PFSK-1 (cell line): ENCODE results near the gene PRR33.

ENCODE experiments used
- POLR2AphosphoS5 ChIP-seq: IDR thresholded peaks from 2 replicates; pipeline ENCODE4 v1.6.1; 2012; ENCODE audit warnings: low read depth, mild to moderate bottlenecking, control low read depth, low read length, moderate library complexity
- SIN3A ChIP-seq: IDR thresholded peaks from 2 replicates; pipeline ENCODE4 v1.6.1; 2012; ENCODE audit warnings: mild to moderate bottlenecking, low read length, moderate library complexity, borderline replicate concordance; ENCODE audit not compliant: insufficient read depth

DNA sequence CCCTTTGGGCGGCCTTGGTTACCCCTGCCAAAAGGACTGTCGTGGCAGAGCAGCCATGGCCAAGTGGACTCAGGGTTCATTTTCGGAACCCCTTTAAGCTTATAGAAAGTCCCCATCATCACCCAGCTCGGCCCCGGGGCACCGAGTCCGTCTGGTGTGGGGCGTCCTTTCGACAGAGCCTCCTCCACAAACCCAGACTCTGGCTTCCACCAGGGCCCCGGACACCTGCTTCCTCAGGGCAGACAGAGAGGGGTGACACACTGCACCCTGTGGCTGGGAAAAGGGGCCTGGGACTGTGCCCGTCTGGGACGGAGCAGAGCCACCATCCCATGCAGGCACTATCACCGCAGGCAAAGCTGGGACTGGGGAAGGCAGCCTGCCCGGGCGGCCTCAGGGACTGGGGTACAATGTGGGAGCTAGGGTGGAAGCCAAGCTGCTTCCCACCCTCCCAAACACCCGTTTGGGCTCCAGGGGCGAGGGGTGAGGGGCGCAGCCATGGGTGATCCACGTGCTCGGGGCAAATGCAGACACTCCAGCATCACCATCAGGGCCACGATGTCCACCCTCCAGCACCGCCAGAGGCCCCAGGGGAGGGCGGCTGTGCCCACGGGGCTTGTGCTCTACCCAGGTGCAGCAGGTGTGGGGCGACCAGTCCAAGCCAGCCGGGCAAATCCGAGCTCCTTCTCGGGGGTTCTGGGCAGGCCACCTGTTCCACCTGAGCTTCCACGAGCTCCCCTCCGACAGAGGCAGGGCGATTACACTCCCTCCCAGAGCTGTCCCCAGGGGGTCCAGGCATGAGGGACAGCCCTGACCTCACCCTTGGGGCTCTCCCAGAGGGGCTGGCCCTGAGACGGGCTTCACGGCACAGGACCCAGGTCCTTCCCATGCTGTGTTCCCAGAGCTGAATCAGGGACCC lies 43.7 kb upstream of the PRR33 start:
- no peak for TF ChIP-seq POLR2AphosphoS5
- no peak for TF ChIP-seq SIN3A
